Hepatocyte (in vitro differentiated cells): Measurements from ENCODE around the gene JAKMIP3. TPM values are rescaled to one million over a fixed set of nuclear protein-coding genes. Genes with fewer than 3 reads are reported as not detected.

Source experiments
- DNase-seq: peaks from one replicate; pipeline ENCODE4 v3.0.0-alpha.2; 2016; ENCODE audit warnings: low spot score
- H2AFZ ChIP-seq: fragments of 200-600 bp; sonication (generic); 2 replicates; pipeline ENCODE4 v1.6.0; 2016; ENCODE audit warnings: antibody characterized with exemption, mild to moderate bottlenecking
- H3K27ac ChIP-seq: fragments of 200-600 bp; sonication (generic); 2 replicates; pipeline ENCODE4 v1.5.1; 2016; ENCODE audit warnings: mild to moderate bottlenecking
- H3K27me3 ChIP-seq: fragments of 200-600 bp; sonication (generic); 2 replicates; pipeline ENCODE4 v1.6.1; 2016
- H3K36me3 ChIP-seq: fragments of 200-600 bp; sonication (generic); replicated peaks from 2 replicates; pipeline ENCODE4 v1.5.1; 2016; ENCODE audit warnings: low read depth; ENCODE audit not compliant: insufficient read depth
- H3K4me1 ChIP-seq: fragments of 200-600 bp; sonication (generic); 2 replicates; pipeline ENCODE4 v1.5.1; 2016; ENCODE audit warnings: mild to moderate bottlenecking, moderate library complexity; ENCODE audit not compliant: insufficient read depth
- H3K4me2 ChIP-seq: fragments of 200-600 bp; sonication (generic); 2 replicates; pipeline ENCODE4 v1.6.0; 2016
- H3K4me3 ChIP-seq: fragments of 200-600 bp; sonication (generic); 2 replicates; pipeline ENCODE4 v1.5.1; 2016; ENCODE audit warnings: mild to moderate bottlenecking
- H3K79me2 ChIP-seq: fragments of 200-600 bp; sonication (generic); 2 replicates; pipeline ENCODE4 v1.6.0; 2017; ENCODE audit warnings: mild to moderate bottlenecking
- H3K9me2 ChIP-seq: fragments of 200-600 bp; sonication (generic); replicated peaks from 2 replicates; pipeline ENCODE4 v1.6.0; 2017; ENCODE audit warnings: mild to moderate bottlenecking; ENCODE audit not compliant: insufficient read depth
- H3K9me3 ChIP-seq: fragments of 200-600 bp; sonication (generic); 2 replicates; pipeline ENCODE4 v1.5.1; 2016; ENCODE audit warnings: low read depth, mild to moderate bottlenecking
- H4K20me1 ChIP-seq: fragments of 200-600 bp; sonication (generic); 2 replicates; pipeline ENCODE4 v1.6.0; 2016; ENCODE audit warnings: mild to moderate bottlenecking; ENCODE audit not compliant: insufficient read depth, poor library complexity, severe bottlenecking
- CTCF ChIP-seq: fragments of 200-600 bp; sonication (generic); IDR thresholded peaks from 2 replicates; pipeline ENCODE4 v1.5.1; 2016; ENCODE audit warnings: antibody characterized with exemption, mild to moderate bottlenecking; ENCODE audit not compliant: poor library complexity
- EZH2 ChIP-seq: fragments of 200-600 bp; sonication (generic); IDR thresholded peaks from 2 replicates; pipeline ENCODE4 v1.6.1; 2016; ENCODE audit warnings: antibody characterized with exemption, mild to moderate bottlenecking, borderline replicate concordance
- EZH2phosphoT487 ChIP-seq: fragments of 200-600 bp; sonication (generic); IDR thresholded peaks from one replicate; pipeline ENCODE4 v1.6.1; 2018; ENCODE audit warnings: antibody characterized with exemption, mild to moderate bottlenecking, low read depth, moderate library complexity; ENCODE audit not compliant: unreplicated experiment, severe bottlenecking
- WGBS: methylation state at CpG from one replicate; pipeline ENCODE4 v1.1.6; 2016; ENCODE audit warnings: low lambda C conversion rate; ENCODE audit errors: missing lambda C conversion rate; 5-methylcytosine and 5-hydroxymethylcytosine counted together
- polyA plus RNA-seq: library from polyadenylated mRNA; unstranded; fragments of >200 nt; fragmentation: Nextera tagmentation; extraction: Ambion mirVana; gene quantifications from 2 replicates; pipeline ENCODE4 v1.2.1, GENCODE V29; 2016
- total RNA-seq: library from RNA; depleted of rRNA; stranded (reverse); fragments of >200 nt; gene quantifications from 2 replicates; pipeline ENCODE4 v1.2.3, GENCODE V29; 2014

JAKMIP3 gene
- total and polyA plus RNA-seq, 2 experiments from 2014 or later = 0.02 to 0.10 TPM

GRCh38 chr10:132052124-132052523 lies 13.6 kb upstream of the JAKMIP3 start:
- no peaks in the 10 kb centered on the region for H4K20me1 ChIP-seq
- DNase-seq = no peak
- no peak overlapping the region for H3K4me2 ChIP-seq
- H3K27me3 ChIP-seq = no peaks in the 10 kb centered on the region
- H3K4me3 ChIP-seq = no peak overlapping the region
- no peak overlapping the region for H2AFZ ChIP-seq
- WGBS = 100% methylated on average over 1 of the region's 1 CpG
- H3K9me3 ChIP-seq = peaks cover 3% of the 10 kb centered on the region
- no peak overlapping the region for H3K27ac ChIP-seq
- no peaks in the 10 kb centered on the region for H3K4me1 ChIP-seq
- H3K9me2 ChIP-seq = no peaks in the 10 kb centered on the region
- TF ChIP-seq CTCF = no peak
- no peak for TF ChIP-seq EZH2
- TF ChIP-seq EZH2phosphoT487 = no peak
- no peaks in the 10 kb centered on the region for H3K36me3 ChIP-seq
- no peaks in the 10 kb centered on the region for H3K79me2 ChIP-seq

- Histone ChIP-seq H2AFZ (no peak overlapping the region), H3K4me1 (no peaks in the 10 kb centered on the region), H3K36me3 (no peaks in the 10 kb centered on the region), H3K4me2 (no peak overlapping the region), H3K9me3 (peaks cover 3% of the 10 kb centered on the region), H3K4me3 (no peak overlapping the region), H3K79me2 (no peaks in the 10 kb centered on the region), H4K20me1 (no peaks in the 10 kb centered on the region), H3K27ac (no peak overlapping the region), H3K27me3 (no peaks in the 10 kb centered on the region), H3K9me2 (no peaks in the 10 kb centered on the region)
- peak; percentile 40 for DNase-seq
- TF ChIP-seq EZH2 (no peak), CTCF (no peak), EZH2phosphoT487 (no peak)
- 67% methylated on average over 9 of the region's 9 CpGs for WGBS
These were observed 11.2 kb upstream of the JAKMIP3 start for GRCh38 chr10:132054564-132054963.

GRCh38 chr10:132055616-132056015 lies 10.1 kb upstream of the JAKMIP3 start:
- TF ChIP-seq EZH2 (no peak), CTCF (no peak), EZH2phosphoT487 (no peak)
- no peaks in the 10 kb centered on the region for H3K79me2 ChIP-seq
- DNase-seq = no peak
- H3K27me3 ChIP-seq = no peaks in the 10 kb centered on the region
- H3K4me3 ChIP-seq = no peak overlapping the region
- peaks cover 3% of the 10 kb centered on the region for H3K9me3 ChIP-seq
- H3K27ac ChIP-seq = no peak overlapping the region
- H3K36me3 ChIP-seq = no peaks in the 10 kb centered on the region
- 87% methylated on average over 6 of the region's 6 CpGs for WGBS
- no peak overlapping the region for H3K4me2 ChIP-seq
- no peak overlapping the region for H2AFZ ChIP-seq
- H3K4me1 ChIP-seq = no peaks in the 10 kb centered on the region
- H3K9me2 ChIP-seq = no peaks in the 10 kb centered on the region
- no peaks in the 10 kb centered on the region for H4K20me1 ChIP-seq

- WGBS = 86% methylated on average over 9 of the region's 9 CpGs
- no peaks in the 10 kb centered on the region for H4K20me1 ChIP-seq
- H3K4me1 ChIP-seq = no peaks in the 10 kb centered on the region
- H3K36me3 ChIP-seq = no peaks in the 10 kb centered on the region
- no peak overlapping the region for H2AFZ ChIP-seq
- no peaks in the 10 kb centered on the region for H3K27me3 ChIP-seq
- H3K27ac ChIP-seq = no peak overlapping the region
- DNase-seq = no peak
- H3K4me2 ChIP-seq = no peak overlapping the region
- no peak overlapping the region for H3K4me3 ChIP-seq
- H3K9me2 ChIP-seq = no peaks in the 10 kb centered on the region
- no peaks in the 10 kb centered on the region for H3K79me2 ChIP-seq
- H3K9me3 ChIP-seq = peaks cover 3% of the 10 kb centered on the region
- TF ChIP-seq EZH2phosphoT487 (no peak), CTCF (no peak), EZH2 (no peak)
These were observed 9.1 kb upstream of the JAKMIP3 start for GRCh38 chr10:132056663-132057062.
